Endothelial cell (in vitro differentiated cells): ENCODE data around the gene SLC6A11. TPM values are rescaled to one million over a fixed set of nuclear protein-coding genes. Genes with fewer than 3 reads are reported as not detected.

Experiments used
- DNase-seq: peaks from one replicate; pipeline ENCODE4 v3.0.0; 2021; ENCODE audit warnings: low spot score
- H3K27ac Mint-ChIP-seq: one replicate; pipeline ENCODE4 v1.8.0; 2021; ENCODE audit warnings: mixed read lengths, inconsistent platforms; ENCODE audit not compliant: unreplicated experiment
- H3K27me3 Mint-ChIP-seq: one replicate; pipeline ENCODE4 v1.8.0; 2021; ENCODE audit warnings: mild to moderate bottlenecking, moderate library complexity, mixed read lengths, inconsistent platforms; ENCODE audit not compliant: unreplicated experiment
- H3K36me3 Mint-ChIP-seq: one replicate; pipeline ENCODE4 v1.8.0; 2021; ENCODE audit warnings: mild to moderate bottlenecking, low read depth, mixed read lengths, inconsistent platforms; ENCODE audit not compliant: unreplicated experiment
- H3K4me1 Mint-ChIP-seq: one replicate; pipeline ENCODE4 v1.8.0; 2021; ENCODE audit warnings: mild to moderate bottlenecking, mixed read lengths, inconsistent platforms; ENCODE audit not compliant: unreplicated experiment
- H3K4me3 Mint-ChIP-seq: one replicate; pipeline ENCODE4 v1.8.0; 2021; ENCODE audit warnings: mild to moderate bottlenecking, mixed read lengths, inconsistent platforms; ENCODE audit not compliant: unreplicated experiment
- H3K9me3 Mint-ChIP-seq: one replicate; pipeline ENCODE4 v1.8.0; 2021; ENCODE audit warnings: mixed read lengths, inconsistent platforms; ENCODE audit not compliant: unreplicated experiment
- total RNA-seq: library from RNA; stranded (reverse); fragmentation: NEBNext Ultra II Directional; extraction: Animal tissue kit (Norgen Biotek cat#: 25700); gene quantifications from one replicate; pipeline ENCODE4 v1.2.1, GENCODE V29; 2021; ENCODE audit not compliant: unreplicated experiment
- TF ChIP-seq, protein P1 (sequence below): fragments of 200-600 bp; sonication (generic); IDR thresholded peaks from one replicate; pipeline ENCODE4 v1.5.0; 2021; ENCODE audit warnings: antibody characterized with exemption; ENCODE audit not compliant: unreplicated experiment

SLC6A11 gene
- total RNA-seq, 1 donor from 2014 or later, result 0.15 TPM

GRCh38 chr3:10813425-10813824 is 2.6 kb upstream of the SLC6A11 start:
- TF ChIP-seq, protein P1, sequence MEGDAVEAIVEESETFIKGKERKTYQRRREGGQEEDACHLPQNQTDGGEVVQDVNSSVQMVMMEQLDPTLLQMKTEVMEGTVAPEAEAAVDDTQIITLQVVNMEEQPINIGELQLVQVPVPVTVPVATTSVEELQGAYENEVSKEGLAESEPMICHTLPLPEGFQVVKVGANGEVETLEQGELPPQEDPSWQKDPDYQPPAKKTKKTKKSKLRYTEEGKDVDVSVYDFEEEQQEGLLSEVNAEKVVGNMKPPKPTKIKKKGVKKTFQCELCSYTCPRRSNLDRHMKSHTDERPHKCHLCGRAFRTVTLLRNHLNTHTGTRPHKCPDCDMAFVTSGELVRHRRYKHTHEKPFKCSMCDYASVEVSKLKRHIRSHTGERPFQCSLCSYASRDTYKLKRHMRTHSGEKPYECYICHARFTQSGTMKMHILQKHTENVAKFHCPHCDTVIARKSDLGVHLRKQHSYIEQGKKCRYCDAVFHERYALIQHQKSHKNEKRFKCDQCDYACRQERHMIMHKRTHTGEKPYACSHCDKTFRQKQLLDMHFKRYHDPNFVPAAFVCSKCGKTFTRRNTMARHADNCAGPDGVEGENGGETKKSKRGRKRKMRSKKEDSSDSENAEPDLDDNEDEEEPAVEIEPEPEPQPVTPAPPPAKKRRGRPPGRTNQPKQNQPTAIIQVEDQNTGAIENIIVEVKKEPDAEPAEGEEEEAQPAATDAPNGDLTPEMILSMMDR, result no peak
- Mint-ChIP-seq H3K4me1 (peaks cover 3% of the 10 kb centered on the region), H3K27ac (no peak overlapping the region), H3K9me3 (no peaks in the 10 kb centered on the region), H3K36me3 (no peaks in the 10 kb centered on the region), H3K27me3 (peaks cover 13% of the 10 kb centered on the region), H3K4me3 (no peak overlapping the region)
- no peak for DNase-seq

DNA sequence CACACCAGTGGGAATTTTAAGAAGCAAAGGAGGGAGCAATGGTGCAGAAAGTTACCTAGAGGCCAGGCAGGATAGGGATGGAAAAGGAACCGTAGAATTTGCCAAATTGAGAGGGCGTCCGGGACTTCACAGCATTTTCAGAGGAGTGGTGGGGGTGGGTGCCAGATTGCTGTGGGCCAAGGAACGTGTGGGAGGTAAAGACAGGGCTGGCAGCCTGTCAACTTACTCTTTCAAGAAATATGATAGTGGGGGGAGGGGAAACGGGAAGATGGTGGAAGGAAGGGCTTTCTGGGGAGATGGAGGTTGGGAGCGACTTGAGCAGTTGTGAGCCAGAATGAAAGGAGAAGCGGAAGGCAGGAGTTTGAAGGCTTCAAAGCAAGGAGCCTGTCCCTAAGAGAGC is 1.4 kb upstream of the SLC6A11 start:
- no peak overlapping the region for H3K27ac Mint-ChIP-seq
- H3K9me3 Mint-ChIP-seq, result no peaks in the 10 kb centered on the region
- TF ChIP-seq, protein P1, result no peak
- no peaks in the 10 kb centered on the region for H3K36me3 Mint-ChIP-seq
- H3K27me3 Mint-ChIP-seq, result peaks cover 13% of the 10 kb centered on the region
- no peak overlapping the region for H3K4me3 Mint-ChIP-seq
- peaks cover 3% of the 10 kb centered on the region for H3K4me1 Mint-ChIP-seq
- DNase-seq, result no peak

DNA sequence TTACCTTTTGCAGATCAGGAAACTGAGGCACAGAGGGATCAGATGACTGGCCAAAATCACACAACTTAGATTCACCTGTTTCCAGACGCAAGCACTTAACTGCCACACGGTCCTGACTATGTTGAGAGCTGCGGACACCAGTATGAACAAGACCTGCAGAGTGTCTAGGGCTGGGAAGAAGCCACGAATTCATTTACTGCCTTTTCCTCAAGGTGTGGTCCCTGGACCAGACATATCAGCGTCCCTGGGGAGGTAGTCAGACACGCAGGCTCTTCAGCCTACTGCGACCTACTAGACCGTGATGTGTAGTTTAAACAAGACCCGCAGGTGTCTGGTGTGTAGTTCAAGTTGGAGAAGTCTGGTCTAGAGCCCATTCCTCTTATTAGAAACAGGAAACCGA is 541 bp upstream of the SLC6A11 start:
- Mint-ChIP-seq H3K27ac (no peak overlapping the region), H3K27me3 (peaks cover 13% of the 10 kb centered on the region), H3K36me3 (no peaks in the 10 kb centered on the region), H3K4me3 (peak overlapping the region; percentile 76), H3K9me3 (no peaks in the 10 kb centered on the region), H3K4me1 (peaks cover 3% of the 10 kb centered on the region)
- TF ChIP-seq, protein P1, result no peak
- DNase-seq, result no peak

DNA sequence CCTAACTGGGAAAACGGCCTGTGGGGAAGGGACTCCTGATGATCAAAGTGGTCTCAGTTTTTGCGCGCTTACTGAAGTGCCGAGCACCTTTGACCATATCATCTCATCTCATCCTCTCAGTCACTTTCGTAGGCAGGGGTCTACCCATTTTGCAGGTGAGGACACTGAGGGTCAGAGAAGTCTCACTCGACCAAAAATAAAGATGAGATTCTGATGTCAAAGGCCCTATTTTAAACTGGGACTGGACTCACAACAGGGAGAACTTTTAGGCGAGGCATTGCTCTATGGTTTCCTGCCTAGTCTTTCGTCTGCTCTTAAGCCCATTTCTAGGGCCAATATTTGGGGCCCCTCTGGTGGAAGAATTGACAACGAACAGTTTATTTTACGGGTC is 830 bp downstream of the SLC6A11 start:
- TF ChIP-seq, protein P1, result no peak
- Mint-ChIP-seq H3K9me3 (no peaks in the 10 kb centered on the region), H3K4me1 (peaks cover 3% of the 10 kb centered on the region), H3K27ac (no peak overlapping the region), H3K36me3 (no peaks in the 10 kb centered on the region), H3K4me3 (no peak overlapping the region), H3K27me3 (peaks cover 14% of the 10 kb centered on the region)
- DNase-seq, result no peak

- Mint-ChIP-seq H3K4me3 (no peak overlapping the region), H3K4me1 (peaks cover 3% of the 10 kb centered on the region), H3K36me3 (no peaks in the 10 kb centered on the region), H3K27ac (no peak overlapping the region), H3K27me3 (peaks cover 14% of the 10 kb centered on the region), H3K9me3 (no peaks in the 10 kb centered on the region)
- DNase-seq, result no peak
- TF ChIP-seq, protein P1, result no peak
Observed at GRCh38 chr3:10817506-10817905, 1.5 kb downstream of the SLC6A11 start.
